ENCODE results near the gene SEC31A.

- no peak for TF ChIP-seq CTCF (IDR thresholded peaks at IDR 0.05 in 4 of 5, conservative IDR thresholded peaks at IDR 0.05 in 1 of 5)
- TF ChIP-seq POLR2A (IDR thresholded peaks at IDR 0.05) = no peak
Measured at GRCh38 chr4:82865592-82865991, 25.4 kb downstream of the SEC31A start.
